Left ventricle myocardium inferior (tissue), 1 donor: ENCODE measurements around the gene GABRG3. TPM values are rescaled to one million over a fixed set of nuclear protein-coding genes. Genes with fewer than 3 reads are reported as not detected.

Experiments
- DNase-seq: peaks from one replicate; pipeline ENCODE4 v3.0.0-alpha.2; 2020
- H3K27ac ChIP-seq: fragments of 200-600 bp; replicated peaks from 2 replicates; pipeline ENCODE4 v1.8.0; 2021
- H3K27me3 ChIP-seq: fragments of 200-600 bp; 2 replicates; pipeline ENCODE4 v1.8.0; 2021; ENCODE audit warnings: low read depth
- H3K36me3 ChIP-seq: fragments of 200-600 bp; 2 replicates; pipeline ENCODE4 v1.8.0; 2021
- H3K4me1 ChIP-seq: fragments of 200-600 bp; 2 replicates; pipeline ENCODE4 v1.8.0; 2021
- H3K4me3 ChIP-seq: fragments of 200-600 bp; 2 replicates; pipeline ENCODE4 v1.8.0; 2021; ENCODE audit warnings: mild to moderate bottlenecking, moderate library complexity
- H3K9me3 ChIP-seq: fragments of 200-600 bp; replicated peaks from 2 replicates; pipeline ENCODE4 v1.8.0; 2021
- CTCF ChIP-seq: fragments of 200-600 bp; IDR thresholded peaks from 2 replicates; pipeline ENCODE4 v1.8.0; 2021; ENCODE audit warnings: antibody characterized with exemption, mild to moderate bottlenecking, borderline replicate concordance
- intact Hi-C: fragments of 100-400 bp; cut with micrococcal nuclease; formaldehyde crosslinking; loops from one replicate; pipeline ENCODE4 v1.11.0; 2022
- total RNA-seq: library from RNA; stranded (reverse); fragmentation: NEBNext Ultra II Directional; extraction: Animal tissue kit (Norgen Biotek cat#: 25700); gene quantifications from one replicate; pipeline ENCODE4 v1.2.1, GENCODE V29; 2021
- donor health status: DM: no; HTN: yes; CAD: no; lungs with severe emphysema.

The GABRG3 gene
- total RNA-seq, 1 donor from 2014 or later: not detected

DNA sequence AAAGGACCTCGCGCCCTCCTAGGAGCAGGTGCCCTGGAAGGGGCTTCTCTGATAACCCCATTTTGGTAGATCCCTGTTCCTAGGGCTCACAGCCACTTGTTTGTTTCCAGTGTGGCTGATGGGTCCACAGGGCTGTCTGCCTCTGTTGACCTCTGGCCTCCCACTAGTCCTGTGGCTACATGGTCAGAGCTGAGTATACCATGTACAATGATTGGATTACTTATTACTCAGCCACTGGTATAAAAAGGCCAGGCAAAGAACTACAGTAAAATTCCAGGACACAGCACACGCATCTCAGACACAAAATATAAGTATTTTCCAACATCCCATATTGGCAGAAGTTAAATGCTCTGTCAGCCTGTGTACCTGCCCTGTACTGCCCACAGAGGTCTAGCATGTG is 277.3 kb downstream of the GABRG3 start:
- no peak overlapping the region for H3K4me3 ChIP-seq
- H3K27me3 ChIP-seq: peaks cover 25% of the 10 kb centered on the region
- DNase-seq: no peak
- TF ChIP-seq CTCF: no peak
- H3K9me3 ChIP-seq: no peaks in the 10 kb centered on the region
- no peaks in the 10 kb centered on the region for H3K36me3 ChIP-seq
- no peak overlapping the region for H3K27ac ChIP-seq
- intact Hi-C loops: no loop called here
- no peaks in the 10 kb centered on the region for H3K4me1 ChIP-seq

DNA sequence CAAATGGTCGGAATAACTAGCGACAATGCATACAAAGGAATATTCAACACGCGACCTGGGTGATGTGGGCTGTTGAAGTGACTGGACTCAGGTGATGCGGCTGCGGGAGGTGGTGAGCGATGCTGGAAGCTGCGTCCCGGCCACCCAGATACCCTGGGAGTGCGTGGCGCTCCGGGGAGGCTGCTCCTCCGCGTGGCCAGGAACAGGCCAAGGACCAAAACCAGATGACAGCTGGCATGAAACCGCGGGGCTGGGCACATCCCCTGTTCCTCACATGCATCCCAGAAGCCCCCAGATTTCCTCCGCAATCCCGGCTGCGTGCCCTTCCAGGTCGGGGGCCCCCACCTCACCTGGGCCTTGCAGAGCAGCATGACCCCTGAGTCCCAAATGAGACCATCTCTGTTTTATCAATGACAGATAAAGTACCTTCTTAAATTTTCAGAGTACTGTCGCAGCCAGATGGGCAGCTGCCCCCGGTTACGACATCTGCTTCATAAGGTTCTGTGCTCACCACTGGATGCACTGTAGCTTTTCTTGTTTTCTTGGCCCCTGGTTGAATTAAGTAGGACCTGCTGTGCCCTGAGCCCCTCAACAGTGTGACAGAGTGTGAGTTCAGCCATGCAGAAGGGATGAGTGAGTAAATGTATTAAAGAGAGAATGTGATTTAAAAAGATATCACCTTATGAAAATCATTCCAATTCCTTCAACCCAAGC is 278.2 kb downstream of the GABRG3 start:
- no peak for TF ChIP-seq CTCF
- peaks cover 25% of the 10 kb centered on the region for H3K27me3 ChIP-seq
- no peak overlapping the region for H3K4me3 ChIP-seq
- no peak overlapping the region for H3K27ac ChIP-seq
- H3K4me1 ChIP-seq: no peaks in the 10 kb centered on the region
- no peaks in the 10 kb centered on the region for H3K9me3 ChIP-seq
- DNase-seq: no peak
- intact Hi-C loops: no loop called here
- no peaks in the 10 kb centered on the region for H3K36me3 ChIP-seq

DNA sequence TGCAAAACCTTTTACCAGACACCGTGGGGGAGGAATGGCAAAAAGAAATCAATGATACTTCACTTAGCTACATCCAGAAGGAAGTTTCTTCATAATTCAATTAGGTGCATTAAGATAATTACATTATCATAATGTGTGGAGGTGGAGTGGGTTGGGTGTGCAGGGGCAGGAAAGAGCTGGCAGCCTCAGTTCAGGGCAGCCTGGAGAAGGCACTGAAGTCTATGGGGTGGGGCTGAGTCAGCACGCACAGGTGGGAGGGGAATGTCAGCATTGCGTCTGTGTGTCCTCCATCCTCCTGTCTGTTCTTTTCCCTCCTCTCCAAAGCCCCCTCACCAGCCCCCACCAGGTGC is 278.8 kb downstream of the GABRG3 start:
- Histone ChIP-seq H3K4me1 (no peaks in the 10 kb centered on the region), H3K36me3 (no peaks in the 10 kb centered on the region), H3K27me3 (peaks cover 22% of the 10 kb centered on the region), H3K4me3 (no peak overlapping the region), H3K27ac (no peak overlapping the region), H3K9me3 (no peaks in the 10 kb centered on the region)
- intact Hi-C loops: no loop called here
- no peak for DNase-seq
- no peak for TF ChIP-seq CTCF

DNA sequence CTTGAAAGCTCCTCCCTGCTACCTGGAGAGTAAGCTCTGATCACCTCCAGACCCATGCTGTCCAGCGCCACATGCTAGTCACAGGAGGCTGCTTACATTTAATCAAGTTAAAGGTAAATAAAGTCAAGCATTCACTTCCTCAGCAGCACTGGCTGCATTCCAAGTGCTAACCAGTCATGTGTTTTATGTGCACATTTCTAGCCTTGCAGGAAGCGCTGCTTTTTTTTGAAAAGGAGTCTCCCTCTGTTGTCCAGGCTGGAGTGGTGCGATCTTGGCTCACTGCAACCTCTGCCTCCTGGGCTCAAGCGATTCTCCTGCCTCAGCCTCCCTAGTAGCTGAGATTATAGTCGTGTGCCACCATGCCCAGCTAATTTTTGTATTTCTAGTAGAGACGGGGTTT is 279.2 kb downstream of the GABRG3 start:
- H3K27ac ChIP-seq: no peak overlapping the region
- intact Hi-C loops: no loop called here

GRCh38 chr15:27254055-27254454 is 283.1 kb downstream of the GABRG3 start:
- intact Hi-C loops: no loop called here
- TF ChIP-seq CTCF: no peak
- Histone ChIP-seq H3K4me3 (no peak overlapping the region), H3K27me3 (peaks cover 21% of the 10 kb centered on the region), H3K9me3 (no peaks in the 10 kb centered on the region), H3K27ac (no peak overlapping the region), H3K4me1 (no peaks in the 10 kb centered on the region), H3K36me3 (no peaks in the 10 kb centered on the region)
- DNase-seq: no peak

More for the DNA sequence above, 279.2 kb downstream of the GABRG3 start:
- no peak for TF ChIP-seq CTCF
- no peaks in the 10 kb centered on the region for H3K4me1 ChIP-seq
- no peak for DNase-seq
- no peak overlapping the region for H3K4me3 ChIP-seq
- no peaks in the 10 kb centered on the region for H3K36me3 ChIP-seq
- H3K9me3 ChIP-seq: no peaks in the 10 kb centered on the region
- peaks cover 18% of the 10 kb centered on the region for H3K27me3 ChIP-seq

- intact Hi-C loops: no loop called here
- Histone ChIP-seq H3K4me3 (no peak overlapping the region), H3K27ac (no peak overlapping the region), H3K36me3 (no peaks in the 10 kb centered on the region), H3K9me3 (no peaks in the 10 kb centered on the region), H3K4me1 (no peaks in the 10 kb centered on the region), H3K27me3 (peaks cover 25% of the 10 kb centered on the region)
- TF ChIP-seq CTCF: no peak
- no peak for DNase-seq
These were observed 283.8 kb downstream of the GABRG3 start for GRCh38 chr15:27254801-27255200.
